Neural progenitor cell (in vitro differentiated cells): ENCODE measurements around the gene TBC1D20.

Experiments
- CTCF ChIP-seq: fragments of 200-600 bp; sonication (generic); IDR thresholded peaks from 2 replicates; pipeline ENCODE4 v1.5.1; 2017; ENCODE audit warnings: antibody characterized with exemption, mild to moderate bottlenecking
- EZH2 ChIP-seq: fragments of 200-600 bp; sonication (generic); IDR thresholded peaks from 2 replicates; pipeline ENCODE4 v1.6.1; 2017; ENCODE audit warnings: antibody characterized with exemption, mild to moderate bottlenecking, moderate library complexity

GRCh38 chr20:503048-503737 lies 40.9 kb upstream of the TBC1D20 start:
- TF ChIP-seq EZH2 (no peak), CTCF (no peak)
